HepG2 (cell line): ENCODE results near the gene KCNK7. TPM values are rescaled to one million over a fixed set of nuclear protein-coding genes. Genes with fewer than 3 reads are reported as not detected.

Experiments used
- ASH2L ChIP-seq: fragments of 300-600, 200-600 bp; sonication (generic); IDR thresholded peaks from 2 replicates; pipeline ENCODE4 v1.7.0; 2017; ENCODE audit warnings: low read depth, mild to moderate bottlenecking, moderate library complexity, mixed read lengths, low read length; ENCODE audit not compliant: insufficient read length
- GATAD1 ChIP-seq: IDR thresholded peaks from 2 replicates; pipeline ENCODE4 v1.6.1; 2016; ENCODE audit warnings: missing genetic modification reagents, missing compliant biosample characterization
- IKZF1 ChIP-seq: fragments of 450-650 bp; IDR thresholded peaks from 2 replicates; pipeline ENCODE4 v1.7.1; 2016
- NR3C1 ChIP-seq: sonication (generic); formaldehyde crosslinking; IDR thresholded peaks from 2 replicates; pipeline ENCODE4 v1.4.0; 2020; ENCODE audit warnings: missing genetic modification reagents
- POGK ChIP-seq: sonication (generic); formaldehyde crosslinking; conservative IDR thresholded peaks from 2 replicates; pipeline ENCODE4 v1.8.0; 2022; ENCODE audit warnings: mild to moderate bottlenecking, moderate library complexity, missing genetic modification reagents
- POLR2AphosphoS5 ChIP-seq: IDR thresholded peaks from 2 replicates; pipeline ENCODE4 v1.6.1; 2012; ENCODE audit warnings: low read depth, low read length
- PPARG ChIP-seq: conservative IDR thresholded peaks from 2 replicates; pipeline ENCODE4 v1.6.1; 2016; ENCODE audit warnings: missing biosample characterization, missing genetic modification reagents
- SCMH1 ChIP-seq: sonication (generic); formaldehyde crosslinking; IDR thresholded peaks from 2 replicates; pipeline ENCODE4 v1.9.0; 2021; ENCODE audit warnings: missing genetic modification reagents, mild to moderate bottlenecking, borderline replicate concordance
- SIN3A ChIP-seq: IDR thresholded peaks from 2 replicates; pipeline ENCODE4 v1.6.1; 2011; ENCODE audit warnings: low read depth, mild to moderate bottlenecking, control low read depth, low read length, borderline replicate concordance
- SP4 ChIP-seq: sonication (generic); formaldehyde crosslinking; IDR thresholded peaks from 2 replicates; pipeline ENCODE4 v1.8.1; 2023; ENCODE audit warnings: mild to moderate bottlenecking, missing genetic modification reagents
- ZNF234 ChIP-seq: sonication (generic); formaldehyde crosslinking; conservative IDR thresholded peaks from 2 replicates; pipeline ENCODE4 v1.5.1; 2020; ENCODE audit warnings: mild to moderate bottlenecking, missing genetic modification reagents
- ZNF282 ChIP-seq: fragments of 450-650 bp; IDR thresholded peaks from 2 replicates; pipeline ENCODE4 v1.6.1; 2018; ENCODE audit not compliant: partially characterized antibody
- ZNF382 ChIP-seq: sonication (generic); formaldehyde crosslinking; IDR thresholded peaks from 2 replicates; pipeline ENCODE4 v1.5.0; 2020; ENCODE audit warnings: missing genetic modification reagents, mild to moderate bottlenecking, borderline replicate concordance
- ZNF670 ChIP-seq: sonication (generic); formaldehyde crosslinking; IDR thresholded peaks from 2 replicates; pipeline ENCODE4 v1.8.0; 2022; ENCODE audit warnings: mild to moderate bottlenecking, missing genetic modification reagents, borderline replicate concordance
- polyA plus RNA-seq, 8 experiments: library from polyadenylated mRNA; depleted of rRNA in 3 of 8; stranded (reverse) in 7 of 8; unstranded in 1 of 8; fragments of >200 nt; fragmentation: Illumina TruSeq in 4 of 8; extraction: Trizol in 4 of 8; gene quantifications; 2 replicates each; pipeline versions ENCODE4 v1.2.1 to v1.2.3, GENCODE V29; 2011 to 2016; ENCODE audit warnings: low read depth in 4 of 8, missing spikeins in 1 of 8, mixed read lengths in 1 of 8; ENCODE audit not compliant: insufficient read depth in 1 of 8
- total RNA-seq, 5 experiments: library from RNA; depleted of rRNA; stranded (reverse); fragments of >200 nt; fragmentation: Illumina TruSeq; extraction: Trizol; gene quantifications; 2 replicates each; pipeline ENCODE4 v1.2.3, GENCODE V29; 2016; ENCODE audit warnings: low read depth in 1 of 5
- TF ChIP-seq, protein P1 (sequence below): sonication (generic); formaldehyde crosslinking; IDR thresholded peaks from 2 replicates; pipeline ENCODE4 v1.8.0; 2022; ENCODE audit warnings: mild to moderate bottlenecking, missing genetic modification reagents, borderline replicate concordance
- TF ChIP-seq, protein P2 (sequence below): sonication (generic); formaldehyde crosslinking; IDR thresholded peaks from 2 replicates; pipeline ENCODE4 v1.4.0; 2020; ENCODE audit warnings: missing genetic modification reagents

The KCNK7 gene
- total and polyA plus RNA-seq, 2 of the 13 experiments (the other 11 are each of a cell fraction or from before 2014, with no cell fraction given) = 0.11 TPM; not detected in 1

GRCh38 chr11:65637794-65638419 lies 42.3 kb upstream of the KCNK7 start, which contains the start of gene SIPA1 (continued):
- TF ChIP-seq, protein P1, sequence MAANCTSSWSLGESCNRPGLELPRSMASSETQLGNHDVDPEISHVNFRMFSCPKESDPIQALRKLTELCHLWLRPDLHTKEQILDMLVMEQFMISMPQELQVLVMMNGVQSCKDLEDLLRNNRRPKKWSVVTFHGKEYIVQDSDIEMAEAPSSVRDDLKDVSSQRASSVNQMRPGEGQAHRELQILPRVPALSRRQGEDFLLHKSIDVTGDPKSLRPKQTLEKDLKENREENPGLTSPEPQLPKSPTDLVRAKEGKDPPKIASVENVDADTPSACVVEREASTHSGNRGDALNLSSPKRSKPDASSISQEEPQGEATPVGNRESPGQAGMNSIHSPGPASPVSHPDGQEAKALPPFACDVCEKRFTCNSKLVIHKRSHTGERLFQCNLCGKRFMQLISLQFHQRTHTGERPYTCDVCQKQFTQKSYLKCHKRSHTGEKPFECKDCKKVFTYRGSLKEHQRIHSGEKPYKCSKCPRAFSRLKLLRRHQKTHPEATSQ = 0 out of 2 replicates have a peak, but pooled peaks have one; percentile 31
- peak; percentile 82; the same call in 1 of the 2 replicates for TF ChIP-seq ZNF670 (CRISPR knock-in tag)
- TF ChIP-seq POLR2AphosphoS5 = peak; percentile 47
- peak; percentile 85 for TF ChIP-seq SP4 (CRISPR knock-in tag)
- TF ChIP-seq SIN3A = peak; percentile 71; the same call in 1 of the 2 replicates
- TF ChIP-seq ZNF382 (CRISPR knock-in tag) = no peak
- TF ChIP-seq, protein P2, sequence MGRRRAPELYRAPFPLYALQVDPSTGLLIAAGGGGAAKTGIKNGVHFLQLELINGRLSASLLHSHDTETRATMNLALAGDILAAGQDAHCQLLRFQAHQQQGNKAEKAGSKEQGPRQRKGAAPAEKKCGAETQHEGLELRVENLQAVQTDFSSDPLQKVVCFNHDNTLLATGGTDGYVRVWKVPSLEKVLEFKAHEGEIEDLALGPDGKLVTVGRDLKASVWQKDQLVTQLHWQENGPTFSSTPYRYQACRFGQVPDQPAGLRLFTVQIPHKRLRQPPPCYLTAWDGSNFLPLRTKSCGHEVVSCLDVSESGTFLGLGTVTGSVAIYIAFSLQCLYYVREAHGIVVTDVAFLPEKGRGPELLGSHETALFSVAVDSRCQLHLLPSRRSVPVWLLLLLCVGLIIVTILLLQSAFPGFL (CRISPR knock-in tag) = no peak
- TF ChIP-seq SCMH1 = no peak
- TF ChIP-seq NR3C1 (CRISPR knock-in tag) = no peak
- no peak for TF ChIP-seq IKZF1
- TF ChIP-seq ASH2L = peak; percentile 50
- peak; percentile 61; the same call in 1 of the 2 replicates for TF ChIP-seq POGK
- TF ChIP-seq ZNF282 = no peak
- no peak for TF ChIP-seq ZNF234 (CRISPR knock-in tag)
- no peak for TF ChIP-seq GATAD1 (CRISPR knock-in tag)
- TF ChIP-seq PPARG (CRISPR knock-in tag) = no peak
